ENCODE measurements around the gene RGS3. TPM values are rescaled to one million over a fixed set of nuclear protein-coding genes. Genes with fewer than 3 reads are reported as not detected.

Gene RGS3
- polyA plus RNA-seq, 5 donors = 65.3 to 82.9 (median 75.8) TPM

DNA sequence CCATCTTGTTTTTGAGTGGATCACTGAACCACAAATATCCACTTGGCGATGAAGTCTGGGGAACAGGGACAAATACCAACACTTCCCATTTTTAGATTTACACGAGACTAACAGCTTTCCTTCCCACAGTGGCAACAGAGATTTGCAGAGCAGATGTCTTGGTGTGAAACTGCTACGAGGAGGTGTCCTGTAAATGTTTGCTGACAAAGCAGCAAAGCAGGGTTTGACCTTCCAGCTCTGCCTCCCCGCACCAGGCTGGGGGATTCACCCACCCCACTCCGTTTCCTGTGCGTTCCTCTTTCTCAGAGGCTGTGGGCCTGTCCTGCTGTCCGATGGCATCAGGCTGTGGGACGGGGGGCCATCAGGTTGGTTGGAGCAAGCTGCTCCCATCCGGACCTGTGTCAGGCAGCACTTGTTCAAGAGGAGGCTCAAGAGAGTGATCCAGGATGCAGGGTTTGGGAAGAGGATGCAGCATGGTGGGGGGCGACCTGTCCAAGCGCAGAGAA lies 693 bp upstream of the RGS3 start:
- no peak for DNase-seq

DNA sequence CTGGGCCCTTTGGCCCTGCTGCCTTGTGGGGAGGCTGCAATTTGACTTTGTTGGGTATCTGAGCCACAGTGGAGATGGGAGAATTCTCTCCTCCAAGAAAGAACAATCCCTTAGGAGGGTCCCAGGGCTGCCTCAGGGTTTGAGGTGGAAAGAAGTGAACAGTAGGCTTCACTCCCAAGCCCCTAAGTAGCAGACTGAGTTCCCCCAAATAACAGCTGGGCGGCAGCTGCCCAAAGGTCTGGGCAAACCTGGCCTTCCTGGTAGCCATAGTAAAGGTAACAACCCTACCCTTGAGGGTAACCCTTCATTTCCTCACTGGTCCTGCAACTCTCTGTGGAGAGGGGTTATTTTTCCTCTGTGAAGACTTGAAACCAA lies 746 bp downstream of the RGS3 start:
- no peak for DNase-seq

GRCh38 chr9:113465599-113466140 lies 2.1 kb downstream of the RGS3 start:
- no peak for DNase-seq

GRCh38 chr9:113467183-113467582 lies 3.7 kb downstream of the RGS3 start:
- DNase-seq = no peak

- no peak for DNase-seq
Observed at GRCh38 chr9:113468716-113469448, 5.4 kb downstream of the RGS3 start.

DNA sequence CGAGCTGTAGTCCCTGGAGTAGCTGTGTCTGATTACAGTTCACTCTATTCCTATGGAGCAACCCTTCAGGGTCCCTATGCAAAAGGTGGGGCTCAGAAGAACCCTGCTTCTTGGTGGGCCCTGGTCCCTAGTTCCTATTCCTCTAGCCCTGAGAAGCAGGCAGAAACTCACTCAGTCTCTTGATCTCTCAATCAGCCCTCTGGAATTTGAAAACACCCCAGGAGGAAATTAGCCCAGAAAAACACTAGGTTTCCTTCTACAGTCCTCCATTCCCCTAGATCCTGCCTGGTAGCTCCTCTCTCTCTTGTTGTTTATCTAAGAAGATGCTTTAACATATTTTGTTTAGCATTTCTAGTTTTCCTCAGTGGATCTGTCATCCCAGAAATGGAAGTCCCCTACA lies 7.6 kb downstream of the RGS3 start:
- no peak for DNase-seq

DNA sequence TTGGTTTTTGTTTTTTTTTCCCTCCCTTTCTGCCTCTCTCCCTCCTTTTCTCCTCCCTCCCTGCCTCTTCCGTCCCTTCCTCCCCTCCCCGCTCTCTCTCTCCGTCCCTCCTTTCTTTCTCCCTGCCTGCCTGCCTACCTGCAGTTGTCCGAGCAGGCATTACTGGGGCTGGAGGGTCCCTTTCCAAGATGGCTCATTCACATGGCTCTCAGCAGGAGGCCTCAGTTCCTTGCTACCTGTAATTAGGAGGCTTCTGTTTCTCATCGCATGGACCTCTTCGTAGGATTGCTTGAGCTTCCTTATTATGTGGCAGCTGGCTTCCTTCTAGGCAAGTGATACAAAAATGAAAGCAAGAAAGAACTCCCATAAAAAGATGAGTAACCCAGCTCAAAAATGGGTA lies 8.0 kb downstream of the RGS3 start:
- DNase-seq = no peak

DNA sequence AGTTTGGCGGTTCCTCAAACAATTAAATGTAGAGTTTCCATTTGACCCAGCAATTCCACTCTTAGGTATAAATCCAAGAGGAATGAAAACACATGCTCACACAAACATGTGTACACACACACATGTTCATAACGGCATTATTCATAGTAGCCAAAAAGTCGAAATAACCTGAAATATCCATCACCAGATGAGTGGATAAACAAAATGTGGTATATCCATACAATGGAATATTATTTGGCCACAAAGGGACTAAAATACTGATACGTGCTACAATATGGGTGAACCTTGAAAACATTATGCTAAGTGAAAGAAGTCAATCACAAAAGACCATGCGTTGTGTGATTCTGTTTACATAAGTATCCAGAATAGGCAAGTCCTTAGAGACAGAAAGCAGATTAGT lies 8.7 kb downstream of the RGS3 start:
- DNase-seq = no peak

DNA sequence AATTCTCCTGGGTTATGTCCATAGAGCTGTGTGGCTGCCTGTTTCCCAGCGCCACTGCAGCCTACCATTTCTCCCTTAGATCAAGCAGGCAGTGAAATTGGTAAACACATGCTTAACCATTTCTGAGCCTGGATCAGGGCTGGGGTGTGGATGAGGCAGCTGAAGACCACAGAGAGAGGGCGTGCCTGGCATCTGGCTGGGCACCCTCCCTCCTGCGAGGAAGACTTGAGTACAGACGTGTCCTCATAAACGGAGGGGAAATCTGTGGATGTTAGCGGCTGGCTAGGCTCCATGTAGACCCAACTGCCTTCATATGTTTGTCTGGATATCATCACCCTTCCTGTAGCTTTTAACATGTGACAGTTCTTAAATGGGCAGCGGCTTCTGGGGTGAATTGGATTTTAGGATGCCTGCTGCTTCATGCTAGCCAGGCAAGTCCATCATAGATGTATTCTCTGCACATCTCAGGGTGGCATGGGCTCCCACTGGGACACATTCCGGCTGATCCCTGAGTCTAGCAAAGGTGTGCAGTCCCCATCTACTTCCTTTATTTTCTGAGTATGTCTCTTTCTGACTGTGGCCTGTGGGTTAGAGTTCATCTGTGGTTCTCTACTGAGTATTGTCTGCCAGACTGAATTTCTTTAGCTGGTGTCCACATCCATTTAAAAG lies 11.0 kb downstream of the RGS3 start:
- no peak for DNase-seq

GRCh38 chr9:113475031-113475430 lies 11.5 kb downstream of the RGS3 start:
- DNase-seq = no peak

DNA sequence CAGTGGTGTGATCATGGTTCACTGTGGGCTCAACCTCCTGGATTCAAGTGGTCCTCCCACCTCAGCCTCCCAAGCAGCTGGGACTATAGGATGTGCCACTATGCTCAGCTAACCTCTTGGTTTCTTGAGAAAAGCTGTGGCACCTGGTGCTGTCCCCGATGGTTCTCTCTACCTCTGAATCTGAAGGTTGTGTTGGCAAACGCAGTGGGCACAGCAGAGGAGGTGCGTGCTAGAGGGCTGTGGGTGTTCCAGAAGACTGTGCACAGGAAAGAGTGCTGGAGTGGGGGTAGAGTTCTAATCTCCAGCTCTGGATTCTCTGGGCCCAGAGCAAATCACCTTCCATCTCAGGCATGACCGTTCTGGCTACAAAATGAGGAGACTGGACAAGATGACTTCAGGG lies 12.5 kb downstream of the RGS3 start:
- DNase-seq = no peak

GRCh38 chr9:113476511-113476916 lies 13.0 kb downstream of the RGS3 start:
- DNase-seq = no peak

DNA sequence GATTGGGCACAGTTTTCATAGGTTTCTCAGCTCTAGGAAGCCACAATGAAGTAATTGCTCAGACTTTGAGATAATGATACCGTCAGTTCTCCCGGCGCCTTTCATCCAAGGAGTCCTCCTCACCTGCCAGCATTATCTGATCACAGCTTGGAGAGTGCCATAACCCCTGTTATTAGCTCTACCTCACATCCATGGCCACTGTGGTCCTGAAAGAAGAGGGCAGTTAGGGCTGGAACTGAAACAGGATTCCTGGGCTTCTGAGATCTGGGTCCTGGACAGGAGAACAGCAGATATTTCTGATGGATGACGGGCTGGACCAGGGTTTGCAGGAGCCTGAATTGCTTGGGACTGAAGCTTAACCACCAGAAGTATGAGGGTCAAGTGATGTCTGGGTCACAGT lies 13.5 kb downstream of the RGS3 start:
- no peak for DNase-seq

GRCh38 chr9:113477661-113478060 lies 14.1 kb downstream of the RGS3 start:
- DNase-seq = no peak

- DNase-seq = no peak
Observed at GRCh38 chr9:113479174-113479621, 15.7 kb downstream of the RGS3 start.

DNA sequence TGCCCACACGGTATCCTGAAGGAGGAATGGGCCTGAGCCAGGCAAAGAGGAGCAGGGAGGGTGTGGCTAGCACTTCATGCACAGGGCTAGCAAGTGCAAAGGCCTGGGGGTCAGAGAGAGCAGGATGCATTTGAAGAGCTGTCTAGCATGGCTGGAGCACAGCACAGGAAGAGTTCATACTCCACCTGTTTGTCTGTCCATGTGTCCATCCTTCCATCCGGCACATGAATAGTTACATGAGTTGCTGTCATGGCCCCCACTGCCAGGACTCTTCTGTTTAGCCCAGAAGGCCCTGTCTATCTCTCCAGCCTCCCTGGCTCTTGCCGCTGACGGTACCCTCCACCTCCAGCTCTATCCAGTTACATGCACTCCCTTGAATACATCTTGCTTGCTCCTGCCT lies 17.1 kb downstream of the RGS3 start:
- no peak for DNase-seq

DNA sequence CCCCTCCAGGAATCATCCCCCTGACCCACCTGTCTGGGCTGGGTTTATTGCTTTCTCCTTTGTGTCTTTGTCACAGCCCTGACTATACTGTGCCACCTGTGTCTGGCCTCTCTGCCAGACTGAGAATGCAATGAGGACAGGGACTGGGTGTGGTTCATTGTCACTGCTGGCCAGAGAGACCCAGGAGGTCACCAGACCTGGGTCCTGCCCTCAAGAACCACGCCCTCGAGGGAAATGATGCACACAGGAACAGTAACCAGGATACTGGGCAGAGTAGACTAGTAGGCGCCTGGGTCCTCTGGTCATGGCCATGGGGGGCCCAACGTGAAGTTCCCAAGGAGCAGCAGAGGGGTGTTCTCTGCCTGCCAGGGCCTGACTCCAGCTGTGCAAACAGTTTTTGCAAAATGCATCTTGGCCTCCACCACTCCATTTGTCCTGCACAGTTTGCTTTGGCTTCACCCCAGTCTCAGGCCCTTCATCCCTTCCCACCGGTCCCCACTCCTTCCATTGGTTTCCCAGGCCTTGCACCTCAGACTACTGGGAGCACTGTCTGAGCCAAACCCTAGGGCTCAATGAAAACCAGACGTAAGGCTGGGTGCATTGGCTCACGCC lies 17.8 kb downstream of the RGS3 start:
- no peak for DNase-seq

DNA sequence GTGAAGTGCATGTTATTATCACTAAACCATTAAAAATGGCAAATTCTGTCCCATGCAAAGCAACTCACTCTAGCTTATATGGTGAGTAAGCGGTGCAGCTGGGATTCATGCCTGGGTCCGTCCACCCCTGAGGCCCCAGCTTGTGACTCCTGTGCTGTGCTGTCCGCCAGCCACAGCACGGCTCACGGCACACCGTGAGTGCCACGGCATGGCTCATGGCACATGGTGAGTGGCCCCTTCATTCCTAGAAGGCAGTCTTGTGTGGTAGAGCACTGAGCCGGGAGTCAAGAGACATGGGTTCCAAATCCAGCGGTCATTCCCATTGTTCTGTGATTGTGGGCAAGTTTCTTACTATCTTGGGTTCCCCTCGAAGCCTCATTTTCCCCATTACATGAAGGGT lies 18.8 kb downstream of the RGS3 start:
- DNase-seq = no peak

GRCh38 chr9:113482991-113483675 lies 19.6 kb downstream of the RGS3 start:
- no peak for DNase-seq

- no peak for DNase-seq
Observed at GRCh38 chr9:113483676-113484257, 20.2 kb downstream of the RGS3 start.

GRCh38 chr9:113484258-113484730 lies 20.8 kb downstream of the RGS3 start:
- no peak for DNase-seq

- DNase-seq = no peak
Observed at GRCh38 chr9:113485761-113486115, 22.2 kb downstream of the RGS3 start.

All from right lung (tissue), 5 donors.